ENCODE measurements around the gene RPS21. TPM values are rescaled to one million over a fixed set of nuclear protein-coding genes. Genes with fewer than 3 reads are reported as not detected.

RPS21 gene
- polyA plus RNA-seq, 1 donor from 2014 or later: 1,633 TPM

GRCh38 chr20:62393335-62393665 is 6.4 kb downstream of the RPS21 start:
- Histone ChIP-seq H3K9ac (ENCODE audit: low read length) (no peak overlapping the region), H3K4me2 (ENCODE audit: low read length) (no peak overlapping the region), H3K9me2 (ENCODE audit: insufficient read depth, low read length) (no peaks in the 10 kb centered on the region), H3K27me3 (ENCODE audit: insufficient read depth, low read depth, low read length) (no peaks in the 10 kb centered on the region), H2AFZ (ENCODE audit: low read depth, low read length) (no peak overlapping the region), H3K36me3 (ENCODE audit: insufficient read depth, low read length) (no peaks in the 10 kb centered on the region), H3K9me3 (ENCODE audit: low read length) (no peaks in the 10 kb centered on the region), H3F3A (ENCODE audit: insufficient read depth, low read length, poor library complexity, severe bottlenecking) (no peaks in the 10 kb centered on the region), H3K4me3 (ENCODE audit: low read length) (no peak overlapping the region), H3K27ac (ENCODE audit: low read length) (no peak overlapping the region), H3K79me2 (replicated peaks; ENCODE audit: insufficient read depth, low read length) (peaks cover 2% of the 10 kb centered on the region), H4K20me1 (ENCODE audit: insufficient read depth) (no peaks in the 10 kb centered on the region)
- no peak for TF ChIP-seq TAF1 (IDR thresholded peaks at IDR 0.05; ENCODE audit: low read depth)
- TF ChIP-seq CTCF (IDR thresholded peaks at IDR 0.05; ENCODE audit: poor library complexity, severe bottlenecking): no peak
- no peak for TF ChIP-seq REST (IDR thresholded peaks at IDR 0.05; ENCODE audit: borderline replicate concordance)
- no peak for TF ChIP-seq EZH2 (IDR thresholded peaks at IDR 0.05; ENCODE audit: borderline replicate concordance, insufficient read depth, low read length, poor library complexity, severe bottlenecking)
- no peak for TF ChIP-seq EP300 (conservative IDR thresholded peaks at IDR 0.05; ENCODE audit: poor library complexity, severe bottlenecking)
- no peak for TF ChIP-seq MXI1 (conservative IDR thresholded peaks at IDR 0.05; ENCODE audit: poor library complexity, severe bottlenecking)

GRCh38 chr20:62393830-62394229 is 6.9 kb downstream of the RPS21 start:
- no peaks in the 10 kb centered on the region for H4K20me1 ChIP-seq (ENCODE audit: insufficient read depth)

More at GRCh38 chr20:62393830-62394229, 6.9 kb downstream of the RPS21 start:
- Histone ChIP-seq H2AFZ (ENCODE audit: low read depth, low read length) (no peak overlapping the region), H3K36me3 (ENCODE audit: insufficient read depth, low read length) (no peaks in the 10 kb centered on the region), H3K4me2 (ENCODE audit: low read length) (no peak overlapping the region), H3K27me3 (ENCODE audit: insufficient read depth, low read depth, low read length) (no peaks in the 10 kb centered on the region), H3F3A (ENCODE audit: insufficient read depth, low read length, poor library complexity, severe bottlenecking) (no peaks in the 10 kb centered on the region), H3K4me3 (ENCODE audit: low read length) (no peak overlapping the region), H3K27ac (ENCODE audit: low read length) (no peak overlapping the region), H3K9me3 (ENCODE audit: low read length) (no peaks in the 10 kb centered on the region), H3K79me2 (replicated peaks; ENCODE audit: insufficient read depth, low read length) (no peaks in the 10 kb centered on the region), H3K9me2 (ENCODE audit: insufficient read depth, low read length) (no peaks in the 10 kb centered on the region), H3K9ac (ENCODE audit: low read length) (no peak overlapping the region)
- TF ChIP-seq SMC3 (conservative IDR thresholded peaks at IDR 0.05; ENCODE audit: poor library complexity) (no peak), EZH2 (IDR thresholded peaks at IDR 0.05; ENCODE audit: borderline replicate concordance, insufficient read depth, low read length, poor library complexity, severe bottlenecking) (no peak), TAF1 (IDR thresholded peaks at IDR 0.05; ENCODE audit: low read depth) (no peak), CTCF (IDR thresholded peaks at IDR 0.05; ENCODE audit: poor library complexity, severe bottlenecking) (no peak), POLR2AphosphoS5 (IDR thresholded peaks at IDR 0.05) (no peak), EP300 (conservative IDR thresholded peaks at IDR 0.05; ENCODE audit: poor library complexity, severe bottlenecking) (no peak), MXI1 (conservative IDR thresholded peaks at IDR 0.05; ENCODE audit: poor library complexity, severe bottlenecking) (no peak), REST (IDR thresholded peaks at IDR 0.05; ENCODE audit: borderline replicate concordance) (no peak), RAD21 (conservative IDR thresholded peaks at IDR 0.05) (no peak)

Measured in neural cell (in vitro differentiated cells).